H54 (cell line): Measurements from ENCODE around the gene DUSP12.
"Not testable (repeated sequence)": the region's sequence is repeated elsewhere in the genome, so short reads cannot be mapped to it uniquely, and the experiment has no call there.

Experiments used
- DNase-seq: peaks from one replicate; pipeline ENCODE4 v3.0.0; 2011; ENCODE audit warnings: low spot score, mixed read lengths; ENCODE audit not compliant: insufficient read length
- FAIRE-seq: peaks from 3 replicates; lab custom pipeline; 2011; peaks lifted over from hg19 to GRCh38; lab: Jason Lieb, UNC
- POLR2A ChIP-seq: IDR thresholded peaks from 2 replicates; pipeline ENCODE4 v1.6.1; 2011; ENCODE audit warnings: low read depth, mild to moderate bottlenecking, low read length

Gene DUSP12

DNA sequence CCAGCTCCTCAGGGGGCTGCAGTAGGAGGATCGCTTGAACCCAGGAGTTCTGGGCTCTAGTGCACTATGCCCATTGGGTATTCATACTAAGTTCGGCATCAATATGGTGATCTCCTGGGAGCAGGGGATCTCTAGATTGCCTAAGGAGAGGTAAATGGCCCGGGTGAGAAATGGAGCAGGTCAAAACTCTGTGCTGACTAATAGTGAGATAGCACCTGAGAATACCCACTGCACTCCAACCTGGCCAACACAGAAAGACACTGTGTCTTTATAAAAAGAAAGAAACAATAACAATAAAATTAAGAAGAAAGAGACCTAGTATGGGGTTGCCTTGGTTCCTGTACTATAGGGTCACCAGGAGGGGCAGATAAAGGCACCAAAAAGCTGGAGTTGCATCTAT is 13.7 kb upstream of the DUSP12 start:
- TF ChIP-seq POLR2A: no peak
- no peak for FAIRE-seq

DNA sequence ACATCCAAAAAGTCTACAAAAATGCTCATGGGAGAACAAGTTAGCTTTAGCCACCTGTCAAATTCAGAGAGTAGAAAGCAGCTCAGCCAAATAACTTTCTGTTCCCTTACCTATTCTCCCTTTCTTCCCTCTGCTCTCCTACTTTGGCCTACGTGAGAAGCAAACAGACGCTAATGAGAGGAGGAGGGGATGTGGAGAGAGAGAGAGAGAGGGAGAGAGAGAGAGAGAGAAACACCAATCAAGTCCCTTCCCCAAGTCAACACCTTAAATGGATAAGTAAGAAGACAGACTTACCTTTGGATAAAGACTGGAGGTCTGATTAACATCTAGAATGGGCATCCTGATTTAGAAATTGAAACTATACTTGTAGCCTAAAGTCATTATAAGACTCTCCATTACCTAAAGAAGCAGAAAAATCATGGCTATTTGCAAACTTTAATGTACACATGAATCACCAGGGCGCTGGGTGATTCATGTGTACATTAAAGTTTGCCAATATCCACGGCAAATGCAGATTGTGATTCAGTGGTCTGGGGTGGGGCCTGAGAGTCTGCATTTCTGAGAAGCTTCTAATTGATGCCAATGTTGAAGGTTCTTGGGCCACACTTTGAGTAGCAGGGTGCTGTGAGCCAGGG is 13.1 kb upstream of the DUSP12 start:
- TF ChIP-seq POLR2A: no peak
- FAIRE-seq: no peak
- DNase-seq: no peak

More for the DNA sequence above, 13.7 kb upstream of the DUSP12 start:
- DNase-seq: no peak

DNA sequence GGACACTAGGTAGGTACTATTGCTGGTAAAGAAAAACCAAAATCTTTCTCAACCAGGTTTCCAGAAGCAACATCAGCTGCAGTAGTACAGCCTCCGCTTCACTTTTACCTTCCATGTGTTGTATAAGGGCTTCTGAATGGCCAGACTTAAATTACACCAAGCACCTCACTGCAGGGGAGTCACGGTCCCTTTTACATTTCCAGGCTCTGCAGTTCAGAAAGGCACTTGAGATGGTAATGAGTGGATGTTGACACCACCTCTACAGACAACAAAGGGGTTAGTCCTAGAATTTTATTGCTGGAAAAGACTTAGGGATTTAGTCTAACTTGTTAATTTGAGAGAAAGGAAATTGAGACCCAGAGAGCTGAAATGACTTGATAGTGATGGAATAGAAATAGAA is 12.0 kb upstream of the DUSP12 start:
- DNase-seq (no peak), FAIRE-seq (no peak)
- no peak for TF ChIP-seq POLR2A

DNA sequence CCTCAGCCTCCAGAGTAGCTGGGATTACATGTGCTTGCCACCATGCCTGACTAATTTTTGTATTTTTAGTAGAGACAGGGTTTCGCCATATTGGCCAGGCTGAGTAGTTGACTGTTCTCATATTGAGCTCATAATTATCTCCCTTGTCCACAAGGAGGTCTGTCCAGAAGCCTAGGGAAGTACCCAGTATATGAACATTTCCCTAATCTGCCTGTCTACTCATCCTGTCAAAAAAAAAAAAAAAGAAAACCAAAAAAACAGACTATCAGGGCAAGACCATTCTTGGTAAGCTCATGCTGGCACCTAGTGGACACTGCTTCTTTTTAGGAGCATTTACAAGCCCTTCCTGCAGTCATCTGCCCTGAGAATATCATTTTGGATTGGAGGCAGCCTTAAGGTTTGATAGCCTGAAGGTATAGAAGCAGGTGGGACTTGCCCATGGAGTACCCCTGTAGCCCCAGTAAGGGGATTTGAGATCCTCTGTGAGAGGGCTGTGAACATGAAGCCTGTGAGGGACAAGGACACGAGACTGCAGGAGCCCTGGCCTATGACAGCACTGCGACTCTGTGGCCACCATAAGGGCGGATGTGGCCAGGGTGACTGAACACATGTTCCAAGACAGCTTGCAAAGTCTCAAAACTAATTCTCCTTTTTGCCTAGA is 10.8 kb upstream of the DUSP12 start:
- no peak for TF ChIP-seq POLR2A
- FAIRE-seq (peak; percentile 27), DNase-seq (no peak)

DNA sequence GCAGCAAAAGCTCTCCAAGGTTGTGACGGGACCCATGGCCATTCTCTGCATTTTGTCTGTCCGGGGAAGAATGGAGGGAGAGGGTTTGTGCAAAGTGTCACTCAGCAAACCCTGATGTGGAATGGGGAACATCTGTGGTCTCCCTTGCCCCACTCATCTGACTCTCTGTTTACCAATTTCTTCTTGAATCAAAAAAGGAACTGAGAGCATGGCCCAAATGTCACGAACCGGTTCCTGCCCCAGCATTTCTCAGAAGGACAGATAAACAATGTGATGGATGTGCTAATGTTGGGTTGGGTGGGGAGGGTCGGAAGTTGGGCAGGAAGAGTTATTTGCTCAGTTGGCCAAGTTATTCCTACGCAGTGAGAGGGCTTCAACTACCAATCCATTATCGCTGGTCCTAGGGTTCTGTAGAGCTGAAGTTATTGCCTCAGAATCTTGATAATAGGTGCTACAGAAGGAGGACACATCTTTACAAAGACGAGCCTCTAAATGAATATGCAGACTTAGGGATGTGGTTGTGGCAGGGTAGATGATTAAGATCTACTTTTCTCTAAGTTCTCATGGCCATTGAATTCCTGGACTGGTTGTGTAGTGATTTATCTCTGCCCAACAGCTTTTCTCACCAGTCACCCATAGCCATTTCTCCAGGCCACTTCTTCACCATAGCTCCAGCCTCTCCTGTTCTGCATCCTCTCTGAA is 9.6 kb upstream of the DUSP12 start:
- no peak for FAIRE-seq
- TF ChIP-seq POLR2A: no peak
- DNase-seq: no peak

DNA sequence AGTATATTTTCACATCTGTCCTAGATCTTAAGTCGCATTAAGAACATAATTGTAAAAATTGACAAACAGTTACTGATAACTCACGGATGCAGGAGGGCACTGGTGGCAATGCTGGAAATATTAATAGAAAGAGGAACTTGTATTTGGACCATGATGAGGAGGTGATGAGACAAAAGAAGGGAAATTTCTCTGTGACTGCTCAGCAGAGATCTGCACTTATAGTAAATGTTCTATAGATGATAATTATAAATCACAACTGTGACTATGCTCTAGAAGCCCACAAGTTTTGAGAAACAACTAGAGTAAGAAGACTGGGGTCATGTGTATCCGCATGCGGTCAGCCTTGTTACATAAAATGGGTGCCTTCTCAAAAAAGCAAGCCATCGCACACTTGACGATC is 8.7 kb upstream of the DUSP12 start:
- TF ChIP-seq POLR2A: no peak
- DNase-seq (no peak), FAIRE-seq (no peak)

DNA sequence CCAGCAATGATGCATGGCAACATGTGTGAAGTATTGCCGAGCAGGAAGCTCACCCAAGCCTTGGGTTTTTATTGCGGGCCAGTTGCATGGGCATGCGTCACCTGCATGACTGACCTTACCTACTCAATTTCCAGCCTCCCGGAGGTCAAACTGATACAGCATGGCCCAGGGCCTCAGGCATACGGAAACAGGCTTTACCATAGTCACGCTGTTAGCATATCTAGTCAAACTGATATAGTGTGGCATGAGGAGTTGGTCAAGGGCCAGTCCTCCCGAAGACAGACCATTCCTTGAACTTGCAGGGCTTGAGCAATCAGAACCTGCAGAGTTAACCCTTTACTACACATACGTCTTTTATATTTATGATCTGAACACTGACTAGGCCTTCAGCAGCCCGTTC is 6.4 kb upstream of the DUSP12 start:
- FAIRE-seq (no peak), DNase-seq (no peak)
- TF ChIP-seq POLR2A: no peak

DNA sequence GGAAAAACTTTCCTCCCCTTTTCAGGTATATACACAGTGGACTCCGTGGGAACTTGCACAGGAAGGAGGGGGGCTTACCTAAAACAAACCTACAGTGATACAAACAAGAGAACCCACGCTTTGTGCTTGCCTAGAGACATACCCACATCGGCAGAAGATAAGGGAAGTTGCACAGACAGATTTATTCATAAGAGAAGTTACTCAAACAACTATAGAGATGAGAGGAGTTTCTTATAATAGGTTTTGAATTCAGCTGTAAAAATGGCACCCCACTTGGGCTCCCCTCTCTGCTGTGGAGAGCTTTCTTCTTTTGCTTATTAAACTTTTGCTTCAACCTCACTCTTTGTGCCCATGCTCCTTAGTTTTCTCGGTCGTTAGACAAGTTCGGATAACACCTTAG is 1.8 kb upstream of the DUSP12 start:
- DNase-seq: no peak
- no peak for FAIRE-seq
- TF ChIP-seq POLR2A: no peak

DNA sequence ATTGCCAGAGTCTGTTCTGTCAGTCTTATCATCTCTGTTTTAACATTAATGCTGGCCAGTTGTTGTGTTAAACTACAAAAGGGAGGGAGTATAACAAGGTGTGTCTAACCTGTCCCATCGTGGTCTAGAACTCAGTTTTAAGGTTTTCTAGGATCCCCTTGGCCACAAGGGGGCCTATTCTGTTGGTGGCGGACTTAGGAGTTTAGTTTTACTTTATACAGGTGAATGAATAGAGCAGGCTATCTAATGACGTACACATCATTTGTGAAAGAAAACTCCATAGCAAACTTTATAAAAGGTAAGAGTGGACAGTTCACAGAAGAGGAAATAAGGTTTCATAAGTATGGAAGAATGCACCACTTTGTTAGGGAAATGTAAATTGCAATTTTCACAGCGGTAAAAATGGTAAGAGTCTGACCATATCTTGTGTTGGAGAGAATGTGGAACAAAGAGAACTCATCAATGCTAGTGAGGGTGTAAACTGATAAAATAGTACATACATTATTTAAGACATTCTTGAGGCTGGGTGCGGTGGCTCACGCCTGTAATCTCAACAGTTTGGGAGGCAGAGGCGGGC is 14.0 kb downstream of the DUSP12 start:
- TF ChIP-seq POLR2A: no peak
- DNase-seq (no peak), FAIRE-seq (peak; percentile 15)

DNA sequence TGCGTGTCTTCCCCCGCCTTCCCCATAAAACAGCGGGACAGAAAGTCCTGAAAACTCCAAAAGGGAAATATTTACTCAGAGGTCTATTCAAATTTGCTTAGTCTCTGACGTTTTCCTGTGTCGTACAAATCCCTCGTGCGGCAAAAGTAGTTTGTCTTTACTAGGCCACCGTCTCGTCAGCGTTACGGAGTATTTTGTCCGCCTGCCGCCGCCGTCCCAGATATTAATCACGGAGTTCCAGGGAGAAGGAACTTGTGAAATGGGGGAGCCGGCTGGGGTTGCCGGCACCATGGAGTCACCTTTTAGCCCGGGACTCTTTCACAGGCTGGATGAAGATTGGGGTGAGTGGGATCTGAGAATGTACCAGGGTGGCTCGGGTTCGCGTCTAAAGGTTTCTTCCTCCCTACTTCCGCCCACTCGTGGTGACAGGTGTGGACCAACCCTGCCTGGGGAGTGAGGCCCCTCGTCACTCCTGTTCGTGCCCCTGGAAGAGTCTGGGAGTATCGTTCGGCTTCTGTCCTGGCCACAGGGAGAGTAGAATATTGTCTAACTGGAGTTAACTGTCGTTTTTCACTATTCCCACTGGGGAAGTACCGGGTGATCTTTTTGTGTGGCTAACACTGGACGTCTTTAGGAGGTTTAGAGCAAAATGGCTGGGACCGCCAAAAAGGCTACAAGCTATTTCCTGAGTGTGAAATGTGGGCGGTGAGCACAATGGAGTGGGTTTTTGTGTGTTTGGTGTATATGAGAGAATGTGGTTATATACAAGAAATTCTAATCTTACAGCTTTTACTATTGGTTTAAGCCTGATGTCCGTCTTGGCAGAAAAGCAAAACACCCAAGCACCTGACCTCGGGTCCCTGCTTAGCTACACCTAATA is 16.8 kb downstream of the DUSP12 start, which contains the start of gene ATF6:
ATF6 (plus strand) TSS at position 219 of the 880 bp plus-strand sequence; CDS start at position 260, 41 bp downstream.
- 0 out of 2 replicates have a peak, but pooled peaks have one; percentile 34 for TF ChIP-seq POLR2A
- FAIRE-seq (peak; percentile 23), DNase-seq (peak; percentile 30)

DNA sequence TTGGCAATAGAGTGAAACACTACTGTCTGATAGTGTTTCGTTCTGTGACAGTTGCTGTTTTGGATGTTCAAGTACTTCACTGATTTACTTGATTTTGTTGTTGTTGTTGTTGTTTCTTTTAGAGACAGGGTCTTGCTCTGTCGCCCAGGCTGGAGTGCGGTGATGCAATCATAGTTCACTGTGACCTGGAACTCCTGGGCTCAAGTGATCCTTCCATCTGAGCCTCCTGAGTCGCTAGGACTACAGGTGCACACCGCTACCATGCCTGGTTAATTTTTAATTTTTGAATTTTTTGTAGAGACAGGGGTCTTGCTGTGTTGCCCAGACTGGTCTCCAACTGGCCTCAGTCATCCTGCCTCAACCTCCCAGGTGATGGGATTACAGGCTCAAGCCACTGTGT is 18.9 kb downstream of the DUSP12 start:
- TF ChIP-seq POLR2A: no peak
- FAIRE-seq (no peak), DNase-seq (no peak)

DNA sequence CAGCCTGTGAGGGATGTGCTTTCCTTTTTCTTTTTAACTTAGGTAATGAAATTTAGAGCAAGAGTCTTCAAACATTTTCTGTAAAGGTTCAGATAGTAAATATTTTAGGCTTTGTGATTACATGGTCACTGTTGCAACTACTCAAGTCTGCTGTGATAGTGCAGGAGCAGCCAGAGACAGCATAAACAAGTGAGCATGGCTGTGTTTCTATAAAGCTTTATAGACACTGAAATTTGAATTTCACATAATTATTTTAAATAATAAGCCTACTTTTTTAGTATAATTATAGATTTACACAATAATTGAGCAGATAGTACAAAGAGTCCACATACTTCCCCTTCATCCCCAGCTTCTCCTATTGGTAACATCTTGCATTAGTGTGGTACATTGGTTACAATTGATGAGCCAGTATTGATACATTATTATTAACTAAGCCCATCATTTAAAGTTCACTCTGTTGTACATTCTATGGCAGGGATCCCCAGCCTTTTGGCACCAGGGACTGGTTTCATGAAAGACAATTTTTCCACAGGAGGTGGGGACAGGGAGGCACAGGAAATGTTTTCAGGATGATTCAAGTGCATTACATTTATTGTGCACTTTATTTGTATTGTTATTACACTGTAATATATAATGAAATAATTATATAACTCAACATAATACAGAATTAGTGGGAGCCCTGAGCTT is 19.5 kb downstream of the DUSP12 start:
- DNase-seq (no peak), FAIRE-seq (no peak)
- no peak for TF ChIP-seq POLR2A

DNA sequence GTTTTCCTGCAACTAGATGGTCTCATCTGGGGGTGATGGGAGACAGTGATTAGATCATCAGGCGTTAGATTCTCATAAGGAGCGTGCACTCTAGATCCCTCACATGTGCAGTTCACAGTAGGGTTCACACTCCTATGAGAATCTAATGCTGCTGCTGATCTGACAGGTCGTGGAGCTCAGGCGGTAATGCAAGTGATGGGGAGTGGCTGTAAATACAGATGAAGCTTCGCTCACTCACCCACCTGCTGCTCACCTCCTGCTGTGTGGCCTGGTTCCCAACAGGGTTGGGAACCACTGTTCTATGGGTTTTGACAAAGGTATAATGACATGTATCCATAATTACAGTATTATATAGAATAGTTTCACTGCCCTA is 20.1 kb downstream of the DUSP12 start:
- not testable (repeated sequence) for DNase-seq, FAIRE-seq
